Keratinocyte (primary cell): ENCODE results near the gene KRR1. TPM values are rescaled to one million over a fixed set of nuclear protein-coding genes. Genes with fewer than 3 reads are reported as not detected.

Experiments used
- DNase-seq: peaks from one replicate; pipeline ENCODE4 v3.0.0-alpha.2; 2011; ENCODE audit warnings: low read depth, missing footprints, low spot score
- FAIRE-seq: peaks from 2 replicates; lab custom pipeline; 2011; peaks lifted over from hg19 to GRCh38; lab: Jason Lieb, UNC
- H2AFZ ChIP-seq: 2 replicates; pipeline ENCODE4 v1.6.0; 2012; ENCODE audit warnings: low read length, control low read depth, inconsistent platforms; ENCODE audit not compliant: control insufficient read depth
- H3K27ac ChIP-seq: 2 replicates; pipeline ENCODE4 v1.5.1; 2011; ENCODE audit warnings: low read length; ENCODE audit not compliant: control insufficient read depth, insufficient read depth
- H3K27me3 ChIP-seq: 3 replicates; pipeline ENCODE4 v1.6.0; 2011; ENCODE audit warnings: low read length; ENCODE audit not compliant: control insufficient read depth, insufficient read depth; ENCODE audit errors: extremely low read depth
- H3K36me3 ChIP-seq, 2 experiments: 2 replicates in 1 of 2; 3 replicates in 1 of 2; pipeline ENCODE4 v1.5.1; 2011; ENCODE audit warnings: low read length in 2 of 2, mild to moderate bottlenecking in 1 of 2; ENCODE audit not compliant: control insufficient read depth in 2 of 2, insufficient read depth in 2 of 2; ENCODE audit errors: extremely low read depth in 1 of 2
- H3K4me1 ChIP-seq: 3 replicates; pipeline ENCODE4 v1.5.1; 2011; ENCODE audit warnings: low read length; ENCODE audit not compliant: control insufficient read depth, insufficient read depth; ENCODE audit errors: extremely low read depth
- H3K4me2 ChIP-seq: 3 replicates; pipeline ENCODE4 v1.6.0; 2011; ENCODE audit warnings: low read depth, low read length; ENCODE audit not compliant: control insufficient read depth, insufficient read depth; ENCODE audit errors: extremely low read depth
- H3K4me3 ChIP-seq, 3 experiments: fragments of 200-600 bp in 1 of 3; sonication (generic) in 1 of 3; 2 replicates in 2 of 3; 3 replicates in 1 of 3; pipeline ENCODE4 v1.5.1; 2011 to 2016; ENCODE audit warnings: low read length in 3 of 3, mild to moderate bottlenecking in 3 of 3, control low read depth in 2 of 3, inconsistent platforms in 1 of 3, low read depth in 1 of 3, mixed read lengths in 1 of 3, mixed run types in 1 of 3, moderate library complexity in 1 of 3; ENCODE audit not compliant: control insufficient read depth in 2 of 3, insufficient read depth in 2 of 3; ENCODE audit errors: extremely low read depth in 1 of 3
- H3K79me2 ChIP-seq: 2 replicates; pipeline ENCODE4 v1.6.0; 2012; ENCODE audit warnings: low read length; ENCODE audit not compliant: control insufficient read depth, insufficient read depth
- H3K9ac ChIP-seq: 3 replicates; pipeline ENCODE4 v1.6.0; 2011; ENCODE audit warnings: low read length; ENCODE audit not compliant: control insufficient read depth, insufficient read depth; ENCODE audit errors: extremely low read depth
- H3K9me1 ChIP-seq: 3 replicates; pipeline ENCODE4 v1.6.0; 2011; ENCODE audit warnings: low read length; ENCODE audit not compliant: control insufficient read depth, insufficient read depth; ENCODE audit errors: extremely low read depth
- H3K9me3 ChIP-seq: 2 replicates; pipeline ENCODE4 v1.5.1; 2012; ENCODE audit warnings: low read depth, low read length; ENCODE audit not compliant: control insufficient read depth
- H4K20me1 ChIP-seq: 3 replicates; pipeline ENCODE4 v1.6.0; 2011; ENCODE audit warnings: low read length; ENCODE audit not compliant: control insufficient read depth, insufficient read depth; ENCODE audit errors: extremely low read depth
- CTCF ChIP-seq, 3 experiments: IDR thresholded peaks in 1 of 3; conservative IDR thresholded peaks in 1 of 3; optimal IDR thresholded peaks in 1 of 3; 2 replicates in 2 of 3; 3 replicates in 1 of 3; pipeline versions ENCODE3 to v1.5.1; 2011; ENCODE audit warnings: low read length in 3 of 3, mild to moderate bottlenecking in 3 of 3, moderate library complexity in 2 of 3, control low read depth in 1 of 3, inconsistent platforms in 1 of 3; ENCODE audit not compliant: insufficient read depth in 2 of 3; ENCODE audit errors: extremely low read depth in 1 of 3
- EZH2 ChIP-seq: IDR thresholded peaks from one replicate; pipeline ENCODE4 v1.6.1; 2012; ENCODE audit warnings: inconsistent platforms, mild to moderate bottlenecking, low read length, moderate library complexity
- dilution Hi-C: fragments of 300-500 bp; cut with MboI; formaldehyde crosslinking; loops from one replicate; pipeline ENCODE4 v1.7.0; 2020; ENCODE audit warnings: low sequenced_read_pairs; ENCODE audit not compliant: extremely low pct_ligation_motif_present
- polyA plus RNA-seq, 5 experiments: library from polyadenylated mRNA; depleted of rRNA in 3 of 5; stranded (reverse) in 3 of 5; stranded (forward) in 1 of 5; unstranded in 1 of 5; fragments of >200 nt; gene quantifications; 1 replicate in 1 of 5; 2 replicates in 3 of 5; 3 replicates in 1 of 5; pipeline versions ENCODE4 v1.2.1 to v1.2.3, GENCODE V29; 2011 to 2012; ENCODE audit warnings: missing spikeins in 2 of 5, low read depth in 1 of 5, low replicate concordance in 1 of 5

The KRR1 gene
- polyA plus RNA-seq, 1 donor (not counting 4 experiments of a cell fraction or from before 2014, with no cell fraction given) = 74.7 TPM

GRCh38 chr12:75477137-75477536 lies 34.3 kb downstream of the KRR1 start:
- Histone ChIP-seq H4K20me1 (no peaks in the 10 kb centered on the region), H3K9ac (no peak overlapping the region), H3K36me3 (no peaks in the 10 kb centered on the region), H3K9me3 (no peaks in the 10 kb centered on the region), H3K4me1 (peaks cover 15% of the 10 kb centered on the region), H3K4me3 (no peak overlapping the region), H3K27me3 (no peaks in the 10 kb centered on the region), H3K4me2 (no peak overlapping the region), H3K27ac (no peak overlapping the region), H2AFZ (no peak overlapping the region), H3K79me2 (no peaks in the 10 kb centered on the region), H3K9me1 (no peaks in the 10 kb centered on the region)
- no peak for FAIRE-seq
- no peak for DNase-seq
- dilution Hi-C loops = no loop called here
- TF ChIP-seq EZH2 = no peak
- TF ChIP-seq CTCF (optimal IDR thresholded peaks at IDR 0.05 in 1 of 3, IDR thresholded peaks at IDR 0.05 in 1 of 3, conservative IDR thresholded peaks at IDR 0.05 in 1 of 3; ENCODE audit: extremely low read depth in 1 of 3, insufficient read depth in 2 of 3, low read length in 3 of 3) = no peak

GRCh38 chr12:75476071-75476470 lies 35.3 kb downstream of the KRR1 start:
- no peak for FAIRE-seq
- TF ChIP-seq CTCF (optimal IDR thresholded peaks at IDR 0.05 in 1 of 3, IDR thresholded peaks at IDR 0.05 in 1 of 3, conservative IDR thresholded peaks at IDR 0.05 in 1 of 3; ENCODE audit: extremely low read depth in 1 of 3, insufficient read depth in 2 of 3, low read length in 3 of 3) (no peak), EZH2 (no peak)
- no peak overlapping the region for H3K4me3 ChIP-seq
- no peaks in the 10 kb centered on the region for H3K9me3 ChIP-seq
- H4K20me1 ChIP-seq = no peaks in the 10 kb centered on the region
- no peak overlapping the region for H3K4me2 ChIP-seq
- no peaks in the 10 kb centered on the region for H3K79me2 ChIP-seq
- no peak overlapping the region for H2AFZ ChIP-seq
- no peaks in the 10 kb centered on the region for H3K9me1 ChIP-seq
- dilution Hi-C loops = no loop called here
- no peaks in the 10 kb centered on the region for H3K27me3 ChIP-seq
- H3K36me3 ChIP-seq = no peaks in the 10 kb centered on the region
- no peak overlapping the region for H3K9ac ChIP-seq
- no peak for DNase-seq
- peaks cover 14% of the 10 kb centered on the region for H3K4me1 ChIP-seq
- H3K27ac ChIP-seq = no peak overlapping the region
